GM06990 (cell line): Measurements from ENCODE around the gene ABCF3.

Experiments
- DNase-seq: peaks from one replicate; pipeline ENCODE4 v3.0.0-alpha.2; 2011; ENCODE audit not compliant: insufficient read length; ENCODE audit errors: extremely low read depth
- H3K27me3 ChIP-seq: replicated peaks from 2 replicates; pipeline ENCODE4 v1.6.0; 2011; ENCODE audit warnings: low read length; ENCODE audit not compliant: control insufficient read depth, insufficient read depth
- H3K36me3 ChIP-seq: 2 replicates; pipeline ENCODE4 v1.5.1; 2011; ENCODE audit warnings: low read length; ENCODE audit not compliant: control insufficient read depth, insufficient read depth
- H3K4me3 ChIP-seq: replicated peaks from 2 replicates; pipeline ENCODE4 v1.5.1; 2011; ENCODE audit warnings: low read depth, mild to moderate bottlenecking, control low read depth, low read length
- TF ChIP-seq, protein P1 (sequence below): IDR thresholded peaks from 2 replicates; pipeline ENCODE4 v1.5.1; 2011; ENCODE audit warnings: low read length, control low read depth, mild to moderate bottlenecking, inconsistent platforms; ENCODE audit not compliant: insufficient read depth, poor library complexity, severe bottlenecking

Gene ABCF3

DNA sequence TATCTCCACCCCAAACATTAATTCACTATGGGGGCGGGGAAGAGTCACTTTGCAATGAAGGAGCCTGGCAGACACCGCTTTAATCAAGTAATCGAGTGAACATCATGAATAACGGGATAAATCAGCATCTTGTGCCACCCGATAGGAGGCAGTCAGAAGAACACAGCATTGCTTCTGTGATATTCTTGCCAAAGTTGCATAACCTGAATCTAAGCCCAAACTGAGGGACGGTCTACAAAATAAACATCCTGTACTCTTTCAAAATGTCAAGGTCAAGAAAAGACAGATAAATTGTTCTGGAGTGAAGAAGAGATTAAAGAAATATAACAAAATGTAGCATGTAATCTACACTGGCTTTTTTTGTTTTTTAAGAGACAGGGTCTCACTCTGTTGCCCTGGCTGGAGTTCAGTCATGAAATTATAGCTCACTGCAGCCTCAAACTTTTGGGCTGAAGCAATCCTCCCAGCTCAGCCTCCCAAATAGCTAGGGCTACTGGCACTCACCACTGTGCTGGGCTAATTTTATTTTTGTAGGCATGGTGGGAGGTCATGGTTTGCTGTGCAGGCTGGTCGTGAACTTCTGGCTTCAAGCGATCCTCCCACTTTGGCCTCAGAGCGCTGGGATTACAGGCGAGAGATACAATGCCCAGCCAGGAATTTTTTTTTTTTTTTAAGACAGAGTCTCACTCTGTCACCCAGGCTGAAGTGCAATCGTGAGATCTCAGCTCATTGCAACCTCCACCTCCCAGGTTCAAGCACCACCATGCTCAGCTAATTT, 23.3 kb downstream of the ABCF3 start:
- DNase-seq, result no peak
- TF ChIP-seq, protein P1, sequence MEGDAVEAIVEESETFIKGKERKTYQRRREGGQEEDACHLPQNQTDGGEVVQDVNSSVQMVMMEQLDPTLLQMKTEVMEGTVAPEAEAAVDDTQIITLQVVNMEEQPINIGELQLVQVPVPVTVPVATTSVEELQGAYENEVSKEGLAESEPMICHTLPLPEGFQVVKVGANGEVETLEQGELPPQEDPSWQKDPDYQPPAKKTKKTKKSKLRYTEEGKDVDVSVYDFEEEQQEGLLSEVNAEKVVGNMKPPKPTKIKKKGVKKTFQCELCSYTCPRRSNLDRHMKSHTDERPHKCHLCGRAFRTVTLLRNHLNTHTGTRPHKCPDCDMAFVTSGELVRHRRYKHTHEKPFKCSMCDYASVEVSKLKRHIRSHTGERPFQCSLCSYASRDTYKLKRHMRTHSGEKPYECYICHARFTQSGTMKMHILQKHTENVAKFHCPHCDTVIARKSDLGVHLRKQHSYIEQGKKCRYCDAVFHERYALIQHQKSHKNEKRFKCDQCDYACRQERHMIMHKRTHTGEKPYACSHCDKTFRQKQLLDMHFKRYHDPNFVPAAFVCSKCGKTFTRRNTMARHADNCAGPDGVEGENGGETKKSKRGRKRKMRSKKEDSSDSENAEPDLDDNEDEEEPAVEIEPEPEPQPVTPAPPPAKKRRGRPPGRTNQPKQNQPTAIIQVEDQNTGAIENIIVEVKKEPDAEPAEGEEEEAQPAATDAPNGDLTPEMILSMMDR, result no peak
- H3K4me3 ChIP-seq, result no peak overlapping the region
- H3K36me3 ChIP-seq, result no peaks in the 10 kb centered on the region
- H3K27me3 ChIP-seq, result no peaks in the 10 kb centered on the region

GRCh38 chr3:184211297-184211696, 25.3 kb downstream of the ABCF3 start:
- Histone ChIP-seq H3K27me3 (no peaks in the 10 kb centered on the region), H3K36me3 (no peaks in the 10 kb centered on the region), H3K4me3 (no peak overlapping the region)
- DNase-seq, result no peak
- TF ChIP-seq, protein P1, result no peak

DNA sequence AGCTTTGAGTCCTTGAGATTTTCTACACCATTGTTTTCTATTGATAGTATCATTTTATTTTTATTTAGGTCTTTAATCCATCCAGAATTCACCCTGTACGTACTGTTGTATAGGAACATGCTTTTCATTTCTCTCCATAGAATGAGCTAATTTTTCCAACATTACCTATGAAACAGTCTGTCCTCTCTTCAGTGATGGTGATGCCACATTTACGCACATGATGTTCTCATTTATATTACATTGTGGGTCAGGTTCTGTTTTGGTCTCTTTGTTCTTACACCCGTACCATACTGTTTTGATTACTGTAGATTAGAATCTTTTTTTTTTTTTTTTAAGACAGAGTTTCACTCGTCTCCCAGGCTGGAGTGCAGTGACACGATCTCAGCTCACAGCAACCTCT, 25.7 kb downstream of the ABCF3 start:
- TF ChIP-seq, protein P1, result no peak
- H3K4me3 ChIP-seq, result no peak overlapping the region
- no peaks in the 10 kb centered on the region for H3K27me3 ChIP-seq
- DNase-seq, result no peak
- no peaks in the 10 kb centered on the region for H3K36me3 ChIP-seq

DNA sequence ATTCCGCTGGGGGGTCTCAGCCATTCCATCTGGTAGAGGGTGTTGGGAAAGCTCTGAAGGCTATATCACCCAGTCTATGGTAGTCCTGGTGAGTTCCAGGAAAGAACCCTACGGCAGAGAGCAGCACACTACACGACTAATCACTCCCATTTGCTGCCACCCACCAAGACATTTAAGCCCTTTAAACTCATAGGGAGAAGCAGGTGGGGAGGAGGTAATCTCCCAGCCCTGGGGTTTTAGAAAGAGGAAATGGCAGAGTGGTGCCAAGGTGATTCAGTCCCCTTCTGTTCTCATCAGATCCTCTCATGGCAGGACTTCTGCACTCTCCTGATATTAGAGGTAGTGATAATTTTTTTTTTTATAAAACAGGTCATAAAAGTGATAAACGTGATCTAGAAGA, 32.8 kb downstream of the ABCF3 start:
- H3K27me3 ChIP-seq, result no peaks in the 10 kb centered on the region
- DNase-seq, result no peak
- H3K36me3 ChIP-seq, result no peaks in the 10 kb centered on the region
- TF ChIP-seq, protein P1, result no peak
- H3K4me3 ChIP-seq, result no peak overlapping the region

GRCh38 chr3:184222521-184222920, 36.5 kb downstream of the ABCF3 start:
- no peak for DNase-seq
- Histone ChIP-seq H3K27me3 (no peaks in the 10 kb centered on the region), H3K4me3 (no peak overlapping the region), H3K36me3 (no peaks in the 10 kb centered on the region)
- TF ChIP-seq, protein P1, result no peak
